Activated T-cell treated with anti-CD3 and anti-CD28 coated beads for 24 hours (primary cell): ENCODE results near the gene MCTP2.

Experiments used
- DNase-seq: peaks from one replicate; pipeline ENCODE4 v3.0.0-alpha.2; 2020; ENCODE audit warnings: low read depth

Gene MCTP2

DNA sequence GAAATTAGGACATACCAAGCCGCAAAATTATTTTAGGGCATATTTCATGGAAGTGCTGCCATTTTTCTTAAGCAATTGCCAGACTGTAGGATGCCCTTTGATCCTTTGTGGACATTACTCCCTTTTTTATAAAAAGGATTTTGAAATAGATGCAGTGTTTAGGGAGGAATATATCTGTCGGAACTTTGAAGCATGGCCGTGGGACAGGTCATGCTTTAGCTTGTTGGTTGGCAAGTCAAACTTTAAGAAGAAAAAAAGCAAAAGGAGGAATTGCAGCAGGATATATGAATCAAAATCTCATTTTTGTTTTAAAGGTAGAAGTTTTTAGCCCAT is 122.1 kb downstream of the MCTP2 start:
- DNase-seq = no peak

DNA sequence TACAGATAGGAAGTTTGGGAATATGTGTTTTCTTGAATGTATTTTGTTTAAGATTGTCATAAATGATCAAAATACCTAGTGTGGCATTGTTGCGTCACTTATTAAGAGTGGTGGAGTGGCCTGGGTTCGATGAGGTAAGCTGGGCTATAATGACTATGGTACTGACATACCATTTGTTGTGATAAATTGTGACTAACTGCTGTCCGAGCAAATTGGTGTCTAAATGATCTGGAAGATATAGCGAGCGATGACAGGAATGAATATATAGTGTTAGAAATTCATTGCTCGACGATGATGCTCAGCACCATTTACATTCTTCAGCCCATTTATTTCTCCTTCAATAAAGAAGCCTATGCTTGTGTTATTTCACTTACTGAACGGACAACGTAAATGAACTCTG is 123.3 kb downstream of the MCTP2 start:
- no peak for DNase-seq

DNA sequence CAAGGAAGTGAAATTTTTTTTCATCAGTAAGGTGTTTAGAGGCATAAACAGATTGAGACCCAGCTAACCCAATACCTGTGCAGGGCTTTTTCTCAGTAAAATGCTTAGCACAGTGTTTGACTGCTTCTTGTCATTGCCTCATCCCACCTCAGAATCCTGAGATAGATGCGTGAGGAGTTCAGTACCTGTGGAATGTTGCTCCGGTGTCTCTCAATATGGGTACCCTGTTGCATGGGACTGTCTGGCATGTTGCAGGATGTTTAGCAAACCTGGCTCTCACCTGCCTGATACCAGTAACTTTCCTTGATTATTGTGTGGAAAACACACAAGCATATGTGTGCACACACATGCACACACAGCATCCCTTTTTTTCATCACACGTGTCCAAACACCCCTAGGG is 128.4 kb downstream of the MCTP2 start:
- DNase-seq = no peak

DNA sequence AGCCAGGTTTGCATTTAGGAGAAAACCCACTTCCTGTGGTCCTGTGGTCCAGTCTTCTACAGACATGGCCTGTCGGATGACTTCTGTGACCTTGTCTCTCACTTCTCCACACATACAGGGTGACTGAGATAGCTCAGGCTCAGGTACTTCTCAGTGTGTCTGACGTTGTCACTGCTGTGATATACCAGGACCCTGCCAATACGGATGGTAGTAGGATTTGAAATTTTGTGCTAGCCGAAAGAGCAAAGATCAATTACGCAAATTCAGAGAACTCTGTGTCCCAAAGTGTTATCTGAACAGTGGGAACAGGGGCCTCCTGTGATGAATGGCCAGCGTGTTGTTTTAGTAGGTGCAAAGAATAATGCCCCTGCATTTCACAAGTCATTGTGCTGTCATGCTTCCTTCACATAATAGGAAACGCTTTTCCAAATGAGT is 128.9 kb downstream of the MCTP2 start:
- DNase-seq = no peak

DNA sequence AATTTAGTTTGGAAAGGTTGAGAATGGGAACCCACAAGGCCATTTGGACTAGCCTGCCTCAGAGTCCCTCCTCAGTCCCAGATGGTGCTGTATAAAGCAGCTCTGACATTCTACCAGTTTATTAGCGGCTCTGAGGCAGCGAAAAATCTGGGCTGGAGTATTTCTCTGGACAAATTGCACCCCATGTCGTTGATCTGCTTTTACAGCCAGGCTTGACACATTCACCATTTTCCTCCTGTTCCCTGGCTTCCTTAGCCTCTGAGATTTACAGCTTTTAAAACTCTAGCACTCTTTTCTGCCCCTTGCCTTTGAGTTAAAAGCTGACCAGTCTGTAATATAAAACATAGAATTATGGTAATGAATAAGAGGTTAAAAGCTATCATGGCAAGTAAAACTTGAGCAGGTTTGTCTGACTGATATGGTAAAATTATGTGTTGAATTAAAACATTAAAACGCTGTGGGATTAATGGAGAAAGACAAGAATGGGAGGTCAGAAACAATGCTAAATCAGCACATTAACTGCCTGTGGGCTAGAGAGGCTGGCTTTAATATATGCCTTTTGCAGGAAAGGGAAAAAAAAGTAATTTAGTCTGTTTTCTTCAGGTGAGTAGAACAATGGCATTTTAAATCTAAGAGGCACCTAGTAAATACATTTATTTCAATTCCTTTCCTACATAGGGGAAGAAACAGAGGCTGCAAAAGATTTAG is 131.2 kb downstream of the MCTP2 start:
- no peak for DNase-seq

DNA sequence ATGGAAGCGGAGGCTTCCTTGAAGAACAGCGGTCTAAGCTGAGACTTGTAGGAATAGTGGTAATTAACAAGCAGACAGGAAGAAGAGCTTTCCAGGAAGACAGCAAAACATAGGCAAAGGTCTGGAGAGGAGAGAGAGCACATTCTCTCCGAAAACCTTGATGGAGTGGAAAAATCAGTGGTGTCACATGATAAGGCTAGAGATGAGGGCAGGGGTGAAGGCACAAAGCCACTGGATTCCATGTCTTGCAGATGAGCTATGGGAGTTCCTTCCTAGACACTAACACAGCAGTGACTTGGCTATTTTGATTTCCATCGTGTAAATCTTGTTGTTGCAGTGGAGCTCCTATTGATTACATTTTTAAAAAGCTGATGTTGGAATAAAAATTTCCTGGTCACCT is 132.0 kb downstream of the MCTP2 start:
- DNase-seq = no peak

DNA sequence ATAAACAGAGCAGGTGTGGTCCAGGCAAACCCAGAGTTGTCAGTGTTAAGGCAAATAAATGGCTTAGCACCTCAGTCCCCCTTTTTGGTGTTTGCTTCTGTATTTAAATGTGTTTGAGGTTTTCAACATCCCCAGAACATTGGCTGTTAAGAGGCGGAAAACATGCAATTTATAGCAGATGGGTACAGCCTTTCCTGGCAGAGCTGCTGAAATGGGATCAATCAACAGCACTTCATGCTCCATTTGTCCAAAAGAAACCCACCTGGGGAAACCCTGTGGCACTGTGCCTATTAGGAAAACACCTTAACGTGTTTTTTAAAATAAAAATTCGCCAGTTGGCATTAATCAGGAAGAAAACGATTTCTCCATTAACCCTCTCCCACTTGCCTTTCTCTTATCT is 135.4 kb downstream of the MCTP2 start:
- DNase-seq = no peak

DNA sequence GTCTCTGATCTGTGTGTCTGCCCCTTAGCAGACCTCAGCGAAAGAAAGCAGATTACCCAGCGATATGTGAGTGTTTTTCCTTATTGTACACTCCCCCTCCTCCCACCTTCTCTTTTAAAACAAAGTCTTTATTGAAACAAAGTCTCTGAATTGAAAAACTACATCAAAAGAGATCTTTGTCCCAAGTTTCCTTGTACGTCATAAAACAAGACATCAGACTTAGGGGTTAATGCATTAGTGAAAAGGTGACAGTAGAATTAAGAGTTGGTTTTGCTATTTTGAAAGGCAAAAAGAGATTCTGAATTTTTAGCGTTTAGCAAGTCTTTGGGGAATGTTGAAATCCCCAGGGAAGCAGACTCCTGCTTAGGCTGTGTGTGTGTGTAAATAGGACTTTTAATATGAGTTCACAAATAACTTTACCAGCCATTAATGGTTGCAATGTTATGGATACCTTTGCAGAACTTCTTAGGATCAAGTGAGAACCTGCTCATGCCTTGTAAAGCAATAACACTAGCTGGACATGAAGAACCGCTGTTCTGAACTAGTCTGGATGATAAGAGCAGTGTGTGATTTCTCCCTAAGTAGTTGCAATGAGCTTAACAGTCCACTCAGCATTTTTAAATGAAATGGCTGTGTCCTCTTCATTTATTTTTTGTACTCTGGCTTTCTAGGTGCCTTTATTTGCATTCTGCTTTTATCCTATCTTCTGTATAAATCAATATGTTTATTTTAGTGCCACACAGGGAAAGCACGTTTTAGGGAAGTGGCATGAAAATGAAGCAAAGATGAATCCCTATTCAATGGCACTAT is 136.6 kb downstream of the MCTP2 start:
- DNase-seq = no peak

DNA sequence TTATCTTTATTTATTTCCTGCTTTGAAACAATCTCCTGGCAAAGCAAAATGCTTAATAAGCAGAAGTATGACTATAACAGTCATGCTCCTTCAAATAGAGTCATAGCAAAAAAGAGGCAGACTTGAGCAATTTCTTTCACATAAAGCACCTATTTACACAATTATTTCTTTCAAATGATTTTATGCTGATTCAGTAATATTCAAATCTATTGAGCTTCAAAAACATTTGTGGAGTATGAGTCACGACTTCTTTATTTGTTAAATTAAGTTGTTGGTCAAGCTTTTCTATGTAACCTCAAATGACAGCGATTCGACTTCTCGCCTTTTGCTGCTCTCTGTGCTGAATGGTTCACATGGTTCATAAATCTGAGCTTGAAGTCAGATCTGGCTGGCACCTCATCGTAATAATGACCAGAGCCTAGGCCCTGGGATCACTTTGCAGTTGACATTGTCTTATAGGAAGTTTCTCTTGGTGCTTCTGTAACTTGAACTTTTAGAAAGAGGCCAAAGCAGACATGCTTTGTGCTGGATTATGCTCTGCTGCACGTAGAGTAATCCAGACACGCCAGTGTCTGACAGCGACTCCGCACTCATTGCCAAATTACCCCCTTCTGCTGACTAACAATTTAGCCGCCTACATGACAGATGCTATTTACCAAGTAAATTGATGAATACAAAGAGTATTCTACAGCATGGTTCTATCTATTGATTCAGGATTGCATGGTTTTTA is 139.0 kb downstream of the MCTP2 start:
- DNase-seq = no peak

DNA sequence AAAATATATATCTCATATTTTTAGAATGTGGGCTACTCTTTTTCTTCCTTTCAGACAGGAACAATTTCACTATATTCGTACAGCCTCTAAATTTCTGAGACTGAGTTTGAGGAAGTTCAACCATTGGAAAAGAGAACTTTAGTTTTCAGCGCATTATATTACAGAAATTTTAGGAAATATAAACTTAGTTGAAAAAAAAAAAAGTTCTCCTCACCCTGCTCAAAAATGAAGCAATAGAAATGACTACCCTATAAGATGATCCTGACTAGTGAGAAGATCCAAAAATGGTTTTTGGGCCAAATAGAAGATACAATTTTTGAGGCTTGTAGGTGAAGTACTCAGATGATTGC is 139.6 kb downstream of the MCTP2 start:
- no peak for DNase-seq

DNA sequence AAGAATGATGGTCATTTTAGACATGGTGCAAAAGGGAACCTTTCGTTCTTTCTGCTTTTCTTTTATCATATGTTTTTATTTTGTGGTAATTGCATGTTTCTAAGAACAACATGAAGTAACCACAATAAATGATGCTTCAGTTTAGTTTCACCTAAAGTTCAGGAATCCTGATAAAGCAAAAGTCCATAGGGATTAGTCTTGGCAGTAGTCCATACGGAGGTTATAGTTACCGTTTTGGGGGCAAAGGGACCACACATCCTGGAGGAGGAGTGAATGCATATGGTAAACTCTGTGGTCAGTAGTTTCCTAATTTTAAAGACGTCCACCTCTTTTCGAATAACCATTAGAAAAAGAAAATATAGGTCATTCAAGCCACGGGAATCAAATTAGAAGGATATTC is 141.5 kb downstream of the MCTP2 start:
- no peak for DNase-seq

DNA sequence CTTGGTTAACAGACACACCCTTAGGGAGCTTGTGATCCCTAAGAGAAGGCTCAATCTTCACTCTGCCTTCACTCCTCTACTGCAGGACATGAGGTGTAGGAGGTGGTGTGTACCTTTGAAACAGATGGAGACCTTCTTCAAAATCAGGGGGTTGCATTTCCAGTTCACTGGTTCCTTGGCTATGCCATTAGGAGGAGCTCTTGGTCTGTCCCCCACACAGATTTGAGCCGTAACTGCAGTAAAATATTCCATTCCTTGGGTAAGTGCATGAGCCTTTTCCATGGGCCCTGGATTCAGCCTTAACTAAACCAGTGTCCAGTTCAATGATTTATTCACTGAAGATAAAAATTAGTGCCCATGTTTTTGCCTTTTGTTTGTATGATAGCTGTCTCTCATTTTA is 144.6 kb downstream of the MCTP2 start:
- no peak for DNase-seq

DNA sequence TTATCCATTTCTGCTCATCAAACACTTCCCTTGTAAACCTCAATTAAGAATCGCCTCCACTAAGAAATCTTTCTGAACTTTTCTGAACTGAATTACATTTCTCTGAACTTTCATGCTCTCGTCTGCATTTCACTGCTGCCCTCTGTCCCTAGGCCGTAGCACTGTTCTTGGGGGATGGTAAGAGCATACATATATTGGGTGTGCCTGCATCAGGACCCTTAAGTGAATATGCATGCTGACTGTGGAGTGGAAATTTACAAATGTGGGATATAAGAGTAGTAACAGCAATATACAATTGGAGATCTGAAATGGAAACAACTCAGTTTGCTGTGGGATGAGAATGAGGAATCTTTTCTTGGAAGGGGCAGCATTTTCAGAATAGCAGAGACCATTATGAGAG is 148.6 kb downstream of the MCTP2 start:
- DNase-seq = no peak

DNA sequence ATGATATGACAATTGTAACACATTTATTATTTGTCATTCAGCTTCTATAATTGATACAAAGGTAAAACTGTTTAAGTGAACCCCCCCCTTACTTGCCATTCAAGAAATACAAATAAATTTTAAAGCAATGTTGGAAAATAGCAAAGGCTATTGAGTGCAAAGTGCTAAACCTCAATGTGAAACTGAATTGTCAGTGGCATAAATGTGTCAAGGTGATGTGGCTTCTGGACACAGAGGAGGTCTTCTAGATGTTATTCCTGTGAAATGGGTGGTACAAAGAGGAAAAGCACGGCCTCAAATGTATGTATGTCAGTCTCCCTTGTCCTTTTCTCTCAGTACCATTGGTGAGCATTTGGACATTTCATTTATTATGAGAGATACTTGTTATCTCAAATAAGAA is 149.4 kb downstream of the MCTP2 start:
- no peak for DNase-seq

DNA sequence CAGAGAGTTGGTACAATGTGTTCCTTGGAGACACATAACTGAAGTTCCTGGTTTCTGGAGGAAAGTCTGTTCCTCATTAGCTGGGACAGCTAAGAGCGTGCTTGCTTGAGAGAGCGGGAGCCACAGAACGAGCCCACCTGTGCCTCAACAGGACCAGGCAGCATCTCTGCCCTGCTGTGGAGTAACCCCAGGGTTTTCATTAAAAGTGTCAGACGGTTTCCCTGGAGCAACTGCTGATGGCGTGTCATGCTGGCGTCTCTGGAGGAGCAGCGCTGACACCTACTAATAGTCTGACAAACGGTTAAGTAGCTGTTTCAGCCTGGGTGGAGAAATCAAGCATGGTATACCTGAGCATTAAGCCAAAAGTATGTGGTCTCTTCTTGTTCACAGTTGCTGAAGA is 150.0 kb downstream of the MCTP2 start:
- no peak for DNase-seq

DNA sequence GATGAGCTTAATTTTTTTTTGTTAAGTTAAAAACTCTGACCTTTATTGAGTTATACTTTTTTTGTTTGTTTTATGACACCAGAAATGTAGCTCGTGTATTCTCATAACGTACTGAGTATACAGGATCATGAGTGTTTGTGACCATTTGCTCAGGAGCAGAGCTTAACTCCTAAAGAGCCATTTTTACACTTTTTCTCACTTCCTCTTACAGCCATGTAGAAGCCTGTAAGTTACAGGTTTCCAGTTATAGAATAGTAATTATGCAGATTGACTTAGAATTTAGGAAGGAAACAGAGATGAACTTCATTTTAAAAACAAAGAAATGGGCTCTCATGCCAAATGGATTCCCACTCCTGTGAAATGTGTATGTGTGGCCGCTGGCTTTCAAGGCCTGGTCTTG is 151.7 kb downstream of the MCTP2 start:
- no peak for DNase-seq

DNA sequence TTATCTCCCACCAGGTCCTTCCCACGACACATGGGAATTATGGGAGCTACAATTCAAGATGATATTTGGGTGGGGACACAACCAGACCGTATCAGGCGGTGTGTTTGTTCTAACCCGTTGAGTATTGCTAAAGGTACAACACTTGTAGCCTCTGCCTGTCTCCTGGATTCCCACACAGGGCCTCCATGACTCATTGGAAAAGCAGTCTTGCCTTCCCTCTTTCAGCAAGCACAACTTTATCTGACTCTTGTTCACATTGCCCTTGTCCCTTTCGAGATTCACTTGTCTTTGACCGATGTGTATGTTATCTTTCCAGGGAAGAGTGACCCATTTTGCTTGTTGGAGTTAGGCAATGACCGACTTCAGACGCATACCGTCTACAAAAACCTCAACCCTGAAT is 152.3 kb downstream of the MCTP2 start:
- DNase-seq = no peak

DNA sequence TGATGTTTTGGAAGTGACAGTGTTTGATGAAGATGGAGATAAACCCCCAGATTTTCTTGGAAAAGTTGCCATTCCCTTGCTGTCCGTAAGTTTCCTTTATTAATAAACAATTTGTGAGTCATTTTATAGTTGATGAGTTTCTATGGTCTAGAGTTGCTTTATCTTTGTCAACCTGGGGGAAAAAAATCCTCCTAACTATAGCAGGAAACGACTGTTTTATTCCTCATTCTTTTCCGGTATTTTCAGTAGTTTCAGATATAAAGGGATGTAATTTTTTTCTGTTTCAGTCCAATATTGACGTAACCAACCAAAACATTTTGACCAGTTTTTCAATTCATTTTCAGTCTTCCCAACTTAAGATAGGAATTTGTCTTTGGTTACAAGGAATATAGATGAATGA is 154.1 kb downstream of the MCTP2 start:
- no peak for DNase-seq

DNA sequence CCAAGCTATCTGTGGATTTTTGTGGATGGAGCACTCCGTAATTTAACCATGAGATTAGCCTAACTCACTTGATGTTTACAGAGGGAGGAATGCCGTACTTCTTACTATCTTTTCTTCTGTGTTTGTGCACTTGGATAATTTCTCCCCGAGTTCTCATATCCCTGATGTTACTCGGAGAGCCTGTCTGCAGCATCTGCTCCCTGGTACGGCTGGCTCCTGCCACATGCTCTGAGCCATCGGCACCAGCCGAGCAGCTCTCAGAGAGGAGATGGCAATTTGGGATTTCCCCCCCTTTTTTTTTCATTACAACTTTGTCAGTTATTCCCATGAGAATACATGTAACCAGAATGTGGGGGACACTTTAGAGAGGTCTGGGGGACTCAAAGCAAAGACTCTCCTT is 155.0 kb downstream of the MCTP2 start:
- DNase-seq = no peak

DNA sequence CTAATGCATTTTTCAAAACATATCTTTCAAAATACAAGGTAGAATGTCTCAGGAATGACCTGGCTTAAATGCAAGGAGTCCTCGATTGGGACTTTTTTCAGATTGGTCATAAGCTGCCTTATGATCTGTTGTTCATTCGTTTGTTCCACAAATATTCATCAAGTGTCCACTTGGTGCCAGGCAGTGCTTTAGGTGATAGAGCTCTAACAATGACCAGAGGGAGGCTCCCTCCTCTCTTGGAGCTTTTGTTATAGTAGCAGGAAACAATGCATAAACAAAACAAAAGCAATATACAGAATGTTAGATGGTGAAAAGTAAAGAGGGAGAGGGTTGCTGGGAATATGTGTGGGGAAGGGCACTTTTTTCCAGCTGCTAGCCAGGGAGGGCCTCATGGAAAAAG is 156.1 kb downstream of the MCTP2 start:
- no peak for DNase-seq

DNA sequence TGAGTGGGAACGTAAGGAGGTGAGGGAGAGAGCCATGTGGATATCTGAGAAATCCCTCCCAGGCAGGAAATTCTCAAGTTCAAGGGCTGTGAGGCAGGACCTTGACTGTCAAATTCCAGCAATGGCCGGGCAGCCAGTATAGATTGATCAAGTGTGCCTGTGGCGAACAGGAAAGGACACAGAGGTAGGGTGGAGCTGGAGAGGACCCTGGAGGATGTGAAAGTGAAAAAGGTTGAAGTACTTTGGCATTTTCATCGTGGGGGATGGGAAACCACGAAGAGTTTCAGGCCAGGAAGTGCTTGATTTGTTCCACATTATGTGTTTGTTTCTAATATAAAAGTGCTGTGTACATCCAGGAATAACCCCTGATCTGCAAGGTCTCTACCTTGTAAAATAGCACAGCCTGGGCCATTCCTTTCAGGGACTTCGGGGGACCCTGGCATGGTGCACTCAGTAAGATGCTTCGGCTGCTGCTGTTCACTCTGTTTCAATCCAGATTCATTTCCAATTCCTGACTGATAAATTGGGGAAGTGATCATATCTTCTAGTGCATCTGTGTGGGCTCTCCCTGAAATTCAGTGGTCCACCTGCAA is 156.6 kb downstream of the MCTP2 start:
- DNase-seq = no peak

DNA sequence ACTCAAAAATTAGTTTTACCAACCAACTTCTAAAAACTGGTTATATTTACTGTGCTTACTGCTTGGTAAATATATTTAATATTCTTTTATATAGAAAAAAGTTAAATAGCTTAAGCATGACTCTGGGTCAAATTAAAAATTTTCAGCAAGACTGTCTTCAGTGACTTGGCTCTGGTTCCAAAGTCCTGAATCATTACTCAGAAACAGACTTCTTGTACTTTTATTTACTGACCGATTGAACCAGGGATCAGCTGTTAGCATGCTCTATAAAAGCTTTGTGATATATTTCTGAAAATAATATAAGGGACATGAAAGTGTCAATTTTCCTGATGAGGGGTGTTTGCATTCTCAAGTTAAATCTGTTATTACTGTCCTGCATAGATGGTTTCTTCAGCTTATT is 164.3 kb downstream of the MCTP2 start:
- no peak for DNase-seq

DNA sequence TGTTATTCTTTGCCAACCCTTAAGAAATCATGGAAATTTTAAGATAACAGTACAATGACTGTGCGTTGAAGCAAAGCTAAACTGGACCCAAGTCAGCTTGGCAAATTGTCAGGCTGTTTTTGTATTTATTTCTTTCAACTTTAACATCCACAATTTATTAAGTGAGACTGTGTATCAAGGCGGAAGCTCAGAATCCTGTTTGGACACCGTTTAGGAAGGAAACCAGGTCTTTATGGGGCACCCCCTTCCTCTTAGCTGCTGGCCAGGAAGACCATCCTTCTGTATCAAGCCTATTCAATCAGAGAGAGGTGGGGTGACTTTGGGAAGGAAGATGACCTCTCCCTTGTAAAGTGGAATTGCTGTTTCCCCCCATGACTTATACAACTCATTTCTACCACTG is 166.0 kb downstream of the MCTP2 start:
- DNase-seq = no peak
